IMR-90 (cell line): ENCODE measurements around the gene TMEM8B. TPM values are rescaled to one million over a fixed set of nuclear protein-coding genes. Genes with fewer than 3 reads are reported as not detected.

Experiments
- ATAC-seq: fragments of 200-7000 bp; cut with Tn5 transposase; 2 replicates; pipeline ENCODE4 v1.9.1; 2020; ENCODE audit warnings: low read depth, mild to moderate bottlenecking, moderate library complexity
- BruUV-seq: library from RNA; stranded (reverse); fragments of 400-500 nt; replicated peaks from 2 replicates; lab custom pipeline; 2021; lab: Mats Ljungman, UMichigan
- CTCF ChIA-PET: fragments of 300-600 bp; formaldehyde crosslinking; extraction: SDS; loops from one replicate; lab custom pipeline; 2021; ENCODE audit warnings: antibody characterized with exemption; lab: Yijun Ruan, JAX
- POLR2A ChIA-PET: fragments of 300-600 bp; sonication (Branson Sonifier 250); formaldehyde crosslinking; loops from one replicate; lab custom pipeline; 2022; ENCODE audit warnings: antibody characterized with exemption; ENCODE audit not compliant: unreplicated experiment; lab: Charles Lee
- DNase-seq: peaks from one replicate; pipeline ENCODE4 v3.0.0; 2013
- H2AFZ ChIP-seq: replicated peaks from 2 replicates; pipeline ENCODE3; 2013; ENCODE audit warnings: low read length, mild to moderate bottlenecking; ENCODE audit not compliant: poor library complexity
- H2AK5ac ChIP-seq: 2 replicates; pipeline ENCODE4 v1.6.1; 2013; ENCODE audit warnings: low read depth, low read length, inconsistent platforms
- H2AK9ac ChIP-seq: replicated peaks from 2 replicates; pipeline ENCODE3; 2013; ENCODE audit warnings: mild to moderate bottlenecking, low read depth, low read length, moderate library complexity; ENCODE audit not compliant: poor library complexity
- H2BK120ac ChIP-seq: 2 replicates; pipeline ENCODE4 v1.6.1; 2013; ENCODE audit warnings: low read depth, low read length, inconsistent platforms
- H2BK15ac ChIP-seq: 3 replicates; pipeline ENCODE4 v1.6.1; 2013; ENCODE audit warnings: low read depth, low read length, inconsistent platforms
- H2BK20ac ChIP-seq: 2 replicates; pipeline ENCODE4 v1.6.1; 2013; ENCODE audit warnings: low read depth, mild to moderate bottlenecking, inconsistent platforms, low read length, moderate library complexity
- H2BK5ac ChIP-seq: 2 replicates; pipeline ENCODE4 v1.6.1; 2013; ENCODE audit warnings: mild to moderate bottlenecking, low read depth, low read length, inconsistent platforms; ENCODE audit not compliant: poor library complexity, severe bottlenecking
- H3K14ac ChIP-seq: replicated peaks from 2 replicates; pipeline ENCODE4 v1.6.1; 2013; ENCODE audit warnings: low read depth, low read length, inconsistent platforms
- H3K18ac ChIP-seq: 2 replicates; pipeline ENCODE4 v1.6.1; 2013; ENCODE audit warnings: low read depth, low read length, control low read depth
- H3K23ac ChIP-seq: 2 replicates; pipeline ENCODE4 v1.6.1; 2013; ENCODE audit warnings: low read depth, low read length, inconsistent platforms
- H3K27ac ChIP-seq: 2 replicates; pipeline ENCODE4 v1.5.1; 2013; ENCODE audit warnings: mild to moderate bottlenecking, control low read depth, low read length; ENCODE audit not compliant: insufficient read depth
- H3K27me3 ChIP-seq: 2 replicates; pipeline ENCODE4 v1.6.1; 2013; ENCODE audit warnings: low read length; ENCODE audit not compliant: control insufficient read depth, insufficient read depth
- H3K36me3 ChIP-seq: 2 replicates; pipeline ENCODE4 v1.6.1; 2013; ENCODE audit warnings: low read length, mixed read lengths; ENCODE audit not compliant: control insufficient read depth, insufficient read depth
- H3K4ac ChIP-seq: 2 replicates; pipeline ENCODE4 v1.6.1; 2013; ENCODE audit warnings: low read depth, low read length, inconsistent platforms
- H3K4me1 ChIP-seq: 2 replicates; pipeline ENCODE4 v1.6.1; 2013; ENCODE audit warnings: low read length, mixed read lengths; ENCODE audit not compliant: control insufficient read depth, insufficient read depth
- H3K4me2 ChIP-seq: 2 replicates; pipeline ENCODE4 v1.6.1; 2013; ENCODE audit warnings: low read depth, mild to moderate bottlenecking, control low read depth, low read length, moderate library complexity
- H3K4me3 ChIP-seq: 2 replicates; pipeline ENCODE4 v1.5.1; 2013; ENCODE audit warnings: low read depth, mild to moderate bottlenecking, control low read depth, low read length, moderate library complexity; ENCODE audit not compliant: insufficient read depth
- H3K56ac ChIP-seq: 2 replicates; pipeline ENCODE4 v1.6.1; 2013; ENCODE audit warnings: low read length, inconsistent platforms; ENCODE audit not compliant: insufficient read depth; ENCODE audit errors: extremely low read depth
- H3K79me1 ChIP-seq, 2 experiments: 2 replicates each; pipeline ENCODE4 v1.6.1; 2013; ENCODE audit warnings: low read length in 2 of 2, inconsistent platforms in 1 of 2, low read depth in 1 of 2
- H3K9ac ChIP-seq: 2 replicates; pipeline ENCODE4 v1.6.1; 2013; ENCODE audit warnings: low read depth, low read length, control low read depth
- H3K9me1 ChIP-seq: 2 replicates; pipeline ENCODE4 v1.6.1; 2013; ENCODE audit warnings: low read length, inconsistent platforms; ENCODE audit not compliant: insufficient read depth
- H3K9me3 ChIP-seq: 2 replicates; pipeline ENCODE4 v1.6.1; 2013; ENCODE audit warnings: low read length; ENCODE audit not compliant: control insufficient read depth, insufficient read depth
- H4K20me1 ChIP-seq: 2 replicates; pipeline ENCODE4 v1.6.1; 2013; ENCODE audit warnings: low read length, inconsistent platforms; ENCODE audit not compliant: insufficient read depth
- H4K5ac ChIP-seq: 2 replicates; pipeline ENCODE4 v1.6.1; 2013; ENCODE audit warnings: mild to moderate bottlenecking, low read depth, low read length, control low read depth
- H4K8ac ChIP-seq, 2 experiments: 2 replicates each; pipeline ENCODE4 v1.6.1; 2013; ENCODE audit warnings: low read depth in 2 of 2, low read length in 2 of 2, control low read depth in 1 of 2, inconsistent platforms in 1 of 2
- H4K91ac ChIP-seq: 2 replicates; pipeline ENCODE4 v1.6.1; 2013; ENCODE audit warnings: low read depth, low read length, inconsistent platforms; ENCODE audit not compliant: insufficient read depth
- BHLHE40 ChIP-seq: fragments of 150-350 bp; IDR thresholded peaks from 2 replicates; pipeline ENCODE4 v1.6.1; 2016; ENCODE audit warnings: mild to moderate bottlenecking, low read depth, low read length
- CEBPB ChIP-seq: IDR thresholded peaks from 2 replicates; pipeline ENCODE4 v1.6.1; 2012; ENCODE audit warnings: low read depth, low read length, improper control_type of control experiment
- CHD1 ChIP-seq: IDR thresholded peaks from 2 replicates; pipeline ENCODE4 v1.6.1; 2012; ENCODE audit warnings: low read depth, low read length, improper control_type of control experiment
- MAFK ChIP-seq: IDR thresholded peaks from 2 replicates; pipeline ENCODE4 v1.6.1; 2012; ENCODE audit warnings: low read depth, low read length, improper control_type of control experiment
- MAZ ChIP-seq: IDR thresholded peaks from 2 replicates; pipeline ENCODE4 v1.6.1; 2012; ENCODE audit warnings: low read depth, mild to moderate bottlenecking, low read length, improper control_type of control experiment, moderate library complexity, borderline replicate concordance
- NFE2L2 ChIP-seq: fragments of 150-350 bp; IDR thresholded peaks from 2 replicates; pipeline ENCODE4 v1.6.1; 2016; ENCODE audit warnings: low read depth, mild to moderate bottlenecking, low read length
- POLR2A ChIP-seq: IDR thresholded peaks from 2 replicates; pipeline ENCODE4 v1.6.1; 2012; ENCODE audit warnings: mild to moderate bottlenecking, low read depth, low read length
- RAD21 ChIP-seq: IDR thresholded peaks from 2 replicates; pipeline ENCODE4 v1.6.1; 2012; ENCODE audit warnings: low read length, improper control_type of control experiment
- RCOR1 ChIP-seq: IDR thresholded peaks from 2 replicates; pipeline ENCODE4 v1.6.1; 2012; ENCODE audit warnings: mild to moderate bottlenecking, low read length, improper control_type of control experiment; ENCODE audit not compliant: insufficient replicate concordance
- SMC3 ChIP-seq: fragments of 150-350 bp; IDR thresholded peaks from 2 replicates; pipeline ENCODE4 v1.6.1; 2016; ENCODE audit warnings: low read depth, mild to moderate bottlenecking, antibody characterized with exemption, low read length, moderate library complexity
- USF2 ChIP-seq: fragments of 150-350 bp; IDR thresholded peaks from 2 replicates; pipeline ENCODE4 v1.6.1; 2017; ENCODE audit warnings: mild to moderate bottlenecking, antibody characterized with exemption, low read length, low read depth
- WGBS, 2 experiments: methylation state at CpG; one replicate each; pipeline versions ENCODE4 v1.1.5 to v1.1.7; 2013; ENCODE audit warnings: missing lambda C conversion rate in 2 of 2; ENCODE audit not compliant: insufficient read length in 1 of 2; ENCODE audit errors: extremely low coverage in 2 of 2; 5-methylcytosine and 5-hydroxymethylcytosine counted together
- dilution Hi-C: fragments of 300-500 bp; cut with HindIII; formaldehyde crosslinking; loops from one replicate; pipeline ENCODE4 v1.14.3; 2018; ENCODE audit warnings: low sequenced_read_pairs; ENCODE audit not compliant: unreplicated experiment
- in situ Hi-C: fragments of 300-500 bp; cut with MboI; formaldehyde crosslinking; loops from 3 replicates; pipeline ENCODE4 v1.14.3; 2019; ENCODE audit warnings: low sequenced_read_pairs, inconsistent platforms, mixed read lengths
- intact Hi-C: fragments of 100-400 bp; cut with micrococcal nuclease; formaldehyde crosslinking; loops from 2 replicates; pipeline ENCODE4 v1.10.0; 2022
- polyA plus RNA-seq, 3 experiments: library from polyadenylated mRNA; depleted of rRNA; stranded (reverse); fragments of >200 nt; gene quantifications; 2 replicates each; pipeline ENCODE4 v1.2.3, GENCODE V29; 2012; ENCODE audit warnings: low replicate concordance in 1 of 3
- total RNA-seq: library from RNA; depleted of rRNA; stranded (reverse); fragments of >200 nt; gene quantifications from 2 replicates; pipeline ENCODE4 v1.2.3, GENCODE V29; 2012
- TF ChIP-seq, protein P1 (sequence below): conservative IDR thresholded peaks from 2 replicates; pipeline ENCODE4 v1.5.1; 2012; ENCODE audit warnings: mild to moderate bottlenecking, low read depth, low read length, improper control_type of control experiment
- TF ChIP-seq, protein P2 (sequence below): fragments of 150-350 bp; IDR thresholded peaks from 2 replicates; pipeline ENCODE4 v1.6.1; 2016; ENCODE audit warnings: low read depth, mild to moderate bottlenecking, low read length, moderate library complexity, borderline replicate concordance

TMEM8B gene
- total and polyA plus RNA-seq, 2 of the 4 experiments (the other 2 are of a cell fraction), result 0.72 to 8.3 TPM

- TF ChIP-seq MAZ (no peak), POLR2A (no peak)
These were observed 81.8 kb downstream of the TMEM8B start (continued) for GRCh38 chr9:35910613-35911359.

DNA sequence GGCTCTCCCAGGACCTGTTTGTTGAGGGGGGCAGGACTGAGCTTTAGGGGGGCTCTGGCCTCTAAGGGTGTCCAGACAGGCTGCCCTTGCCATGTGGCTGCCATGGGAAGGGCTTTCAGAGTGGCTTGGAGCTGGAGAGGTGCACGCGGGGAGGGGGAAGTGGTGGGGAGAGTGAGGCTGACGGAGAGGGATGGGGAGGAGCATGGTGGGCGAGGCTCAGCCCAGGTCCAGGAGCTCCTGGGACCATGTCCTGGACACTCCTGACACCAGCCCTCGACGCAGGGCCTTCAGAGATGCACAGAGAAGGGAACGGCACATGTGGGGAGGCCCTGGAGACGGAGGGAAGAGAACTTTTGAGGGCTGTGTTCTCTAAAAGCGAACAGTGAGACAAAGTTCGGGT lies 82.7 kb downstream of the TMEM8B start:
- Histone ChIP-seq H4K8ac (peak overlapping the region; percentile 19 to 40; a peak in 2 of 4 replicates), H3K36me3 (no peaks in the 10 kb centered on the region), H3K23ac (no peak overlapping the region), H4K5ac (no peak overlapping the region), H3K4me1 (peaks cover 31% of the 10 kb centered on the region), H2BK20ac (peak overlapping the region; percentile 59), H3K4ac (peak overlapping the region; percentile 66), H2BK5ac (no peak overlapping the region), H2AFZ (peak overlapping the region; percentile 8), H3K18ac (no peak overlapping the region), H3K9me1 (peaks cover 14% of the 10 kb centered on the region), H3K79me1 (peaks cover 0 to 29% of the 10 kb centered on the region in 2 experiments; a peak in 2 of 4 replicates), H3K4me2 (no peak overlapping the region), H3K9ac (no peak overlapping the region), H2BK15ac (peak overlapping the region; percentile 35; the same call in 1 of the 3 replicates), H4K91ac (peak overlapping the region; percentile 58), H3K14ac (no peak overlapping the region), H3K27me3 (no peaks in the 10 kb centered on the region), H2BK120ac (peak overlapping the region; percentile 74), H3K4me3 (no peak overlapping the region), H4K20me1 (no peaks in the 10 kb centered on the region), H3K27ac (no peak overlapping the region), H2AK5ac (peak overlapping the region; percentile 75), H2AK9ac (no peak overlapping the region), H3K9me3 (no peaks in the 10 kb centered on the region), H3K56ac (no peak overlapping the region)
- no TSS peak for BruUV-seq
- dilution Hi-C loops (no loop called here), in situ Hi-C loops (no loop called here), intact Hi-C loops (no loop called here)
- DNase-seq, result no peak
- ChIA-PET CTCF (interaction anchor here (0.8 to 1.4 kb wide), 6 partner anchors 8 to 279 kb away, joined by 3 to 5 read pairs (median 3); partner anchors contain the start of genes CLTA and FAM221B), POLR2A (no interaction called here)
- ATAC-seq, result no peak
- no peak for TF ChIP-seq SMC3
- no peak for TF ChIP-seq NFE2L2
- no peak for TF ChIP-seq BHLHE40
- no peak for TF ChIP-seq CEBPB
- no peak for TF ChIP-seq MAFK
- TF ChIP-seq RAD21, result no peak
- TF ChIP-seq CHD1, result no peak
- no peak for TF ChIP-seq USF2
- no peak for TF ChIP-seq POLR2A
- TF ChIP-seq, protein P1, sequence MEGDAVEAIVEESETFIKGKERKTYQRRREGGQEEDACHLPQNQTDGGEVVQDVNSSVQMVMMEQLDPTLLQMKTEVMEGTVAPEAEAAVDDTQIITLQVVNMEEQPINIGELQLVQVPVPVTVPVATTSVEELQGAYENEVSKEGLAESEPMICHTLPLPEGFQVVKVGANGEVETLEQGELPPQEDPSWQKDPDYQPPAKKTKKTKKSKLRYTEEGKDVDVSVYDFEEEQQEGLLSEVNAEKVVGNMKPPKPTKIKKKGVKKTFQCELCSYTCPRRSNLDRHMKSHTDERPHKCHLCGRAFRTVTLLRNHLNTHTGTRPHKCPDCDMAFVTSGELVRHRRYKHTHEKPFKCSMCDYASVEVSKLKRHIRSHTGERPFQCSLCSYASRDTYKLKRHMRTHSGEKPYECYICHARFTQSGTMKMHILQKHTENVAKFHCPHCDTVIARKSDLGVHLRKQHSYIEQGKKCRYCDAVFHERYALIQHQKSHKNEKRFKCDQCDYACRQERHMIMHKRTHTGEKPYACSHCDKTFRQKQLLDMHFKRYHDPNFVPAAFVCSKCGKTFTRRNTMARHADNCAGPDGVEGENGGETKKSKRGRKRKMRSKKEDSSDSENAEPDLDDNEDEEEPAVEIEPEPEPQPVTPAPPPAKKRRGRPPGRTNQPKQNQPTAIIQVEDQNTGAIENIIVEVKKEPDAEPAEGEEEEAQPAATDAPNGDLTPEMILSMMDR, result no peak
- TF ChIP-seq, protein P2, sequence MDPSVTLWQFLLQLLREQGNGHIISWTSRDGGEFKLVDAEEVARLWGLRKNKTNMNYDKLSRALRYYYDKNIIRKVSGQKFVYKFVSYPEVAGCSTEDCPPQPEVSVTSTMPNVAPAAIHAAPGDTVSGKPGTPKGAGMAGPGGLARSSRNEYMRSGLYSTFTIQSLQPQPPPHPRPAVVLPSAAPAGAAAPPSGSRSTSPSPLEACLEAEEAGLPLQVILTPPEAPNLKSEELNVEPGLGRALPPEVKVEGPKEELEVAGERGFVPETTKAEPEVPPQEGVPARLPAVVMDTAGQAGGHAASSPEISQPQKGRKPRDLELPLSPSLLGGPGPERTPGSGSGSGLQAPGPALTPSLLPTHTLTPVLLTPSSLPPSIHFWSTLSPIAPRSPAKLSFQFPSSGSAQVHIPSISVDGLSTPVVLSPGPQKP, result no peak
- no peak for TF ChIP-seq RCOR1
- WGBS, 2 experiments, result 80% methylated on average over 2 of the region's 10 CpGs; no CpG with 5 or more reads in 1 of the 2 experiments
